GM08714 (cell line): Measurements from ENCODE around the gene PDE6B.
"Not testable (repeated sequence)": the region's sequence is repeated elsewhere in the genome, so short reads cannot be mapped to it uniquely, and the experiment has no call there.

Experiments
- H3K4me3 ChIP-seq: fragments of 200-500 bp; sonication (Bioruptor generic); 2 replicates; pipeline ENCODE4 v1.5.1; 2014; ENCODE audit warnings: mild to moderate bottlenecking, low read length, inconsistent platforms
- ZNF274 ChIP-seq: IDR thresholded peaks from 2 replicates; pipeline ENCODE4 v1.6.1; 2012; ENCODE audit warnings: mild to moderate bottlenecking, low read depth, low read length

PDE6B gene

GRCh38 chr4:667545-667925 lies 42.2 kb downstream of the PDE6B start:
- TF ChIP-seq ZNF274, result no peak
- H3K4me3 ChIP-seq, result no peak overlapping the region

- H3K4me3 ChIP-seq, result not testable (repeated sequence)
These were observed 42.8 kb downstream of the PDE6B start for GRCh38 chr4:668219-668618.

GRCh38 chr4:669806-670559 lies 44.6 kb downstream of the PDE6B start:
- not testable (repeated sequence) for H3K4me3 ChIP-seq

- TF ChIP-seq ZNF274, result no peak
- H3K4me3 ChIP-seq, result no peak overlapping the region
These were observed 46.4 kb downstream of the PDE6B start for GRCh38 chr4:671769-672168.

- TF ChIP-seq ZNF274, result no peak
- peak overlapping the region; percentile 67 for H3K4me3 ChIP-seq
These were observed 48.1 kb downstream of the PDE6B start for GRCh38 chr4:673349-674091.

- no peak for TF ChIP-seq ZNF274
- peak within 1 kb of the TSS; percentile 79 for H3K4me3 ChIP-seq
These were observed 49.0 kb downstream of the PDE6B start, which contains the start of the genes ATP5ME and MYL5 for GRCh38 chr4:674172-675035. ATP5ME (minus strand) TSS chr4:674276; CDS start chr4:674247, 29 bp downstream. MYL5 (plus strand) TSS chr4:674542; CDS start chr4:678027, 3,485 bp downstream.

- H3K4me3 ChIP-seq, result peak overlapping the region; percentile 79
- no peak for TF ChIP-seq ZNF274
These were observed 49.9 kb downstream of the PDE6B start for GRCh38 chr4:675036-675882.

- H3K4me3 ChIP-seq, result no peak overlapping the region
- TF ChIP-seq ZNF274, result no peak
These were observed 50.9 kb downstream of the PDE6B start for GRCh38 chr4:675980-676870.

- no peak overlapping the region for H3K4me3 ChIP-seq
- no peak for TF ChIP-seq ZNF274
These were observed 51.5 kb downstream of the PDE6B start for GRCh38 chr4:676871-677235.

GRCh38 chr4:677431-678293 lies 52.3 kb downstream of the PDE6B start:
- no peak for TF ChIP-seq ZNF274
- no peak overlapping the region for H3K4me3 ChIP-seq

GRCh38 chr4:678331-679103 lies 53.1 kb downstream of the PDE6B start:
- TF ChIP-seq ZNF274, result no peak
- no peak overlapping the region for H3K4me3 ChIP-seq
